HEK293 (cell line): ENCODE data around the gene WDR20.

Experiments used
- CTCF ChIA-PET: fragments of 350-600 bp; formaldehyde crosslinking; extraction: SDS; loops from one replicate; lab custom pipeline; 2021; ENCODE audit warnings: antibody characterized with exemption; lab: Yijun Ruan, JAX
- POLR2A ChIA-PET: fragments of 300-600 bp; formaldehyde crosslinking; extraction: SDS; loops from one replicate; lab custom pipeline; 2020; ENCODE audit warnings: antibody characterized with exemption, inconsistent platforms; lab: Yijun Ruan, JAX
- H3K27ac ChIP-seq: fragments of 200-500 bp; sonication (Bioruptor generic); 2 replicates; pipeline ENCODE4 v1.5.1; 2014; ENCODE audit warnings: low read depth, low read length, control low read depth, inconsistent platforms; ENCODE audit errors: extremely low read depth
- H3K36me3 ChIP-seq, 2 experiments: fragments of 200-500 bp in 1 of 2; sonication (Bioruptor generic) in 1 of 2; 1 replicate in 1 of 2; 2 replicates in 1 of 2; pipeline ENCODE4 v1.5.1; 2014 to 2017; ENCODE audit warnings: inconsistent platforms in 2 of 2, low read length in 2 of 2; ENCODE audit not compliant: control insufficient read depth in 2 of 2, insufficient read depth in 1 of 2
- H3K4me1 ChIP-seq: fragments of 200-500 bp; sonication (Bioruptor generic); 2 replicates; pipeline ENCODE4 v1.5.1; 2014; ENCODE audit warnings: mild to moderate bottlenecking, low read length, inconsistent platforms; ENCODE audit not compliant: control insufficient read depth, insufficient read depth
- H3K4me3 ChIP-seq: 2 replicates; pipeline ENCODE4 v1.5.1; 2011; ENCODE audit warnings: low read depth, mild to moderate bottlenecking, control low read depth, low read length, moderate library complexity
- H3K9me3 ChIP-seq: fragments of 200-500 bp; sonication (Bioruptor generic); 2 replicates; pipeline ENCODE4 v1.5.1; 2014; ENCODE audit warnings: low read depth, low read length, inconsistent platforms; ENCODE audit not compliant: control insufficient read depth, insufficient read depth
- ELK4 ChIP-seq: IDR thresholded peaks from 2 replicates; pipeline ENCODE4 v1.6.1; 2011; ENCODE audit warnings: mild to moderate bottlenecking, low read depth, low read length, borderline replicate concordance
- HOXD13 ChIP-seq: sonication (generic); formaldehyde crosslinking; IDR thresholded peaks from 2 replicates; pipeline ENCODE4 v1.8.0; 2022; ENCODE audit warnings: missing genetic modification reagents, borderline replicate concordance
- KLF10 ChIP-seq: fragments of 450-650 bp; IDR thresholded peaks from 2 replicates; pipeline ENCODE4 v1.5.1; 2018; ENCODE audit warnings: missing biosample characterization, mild to moderate bottlenecking, missing genetic modification characterization
- KLF9 ChIP-seq: fragments of 450-650 bp; formaldehyde crosslinking; IDR thresholded peaks from 2 replicates; pipeline ENCODE4 v1.5.1; 2016; ENCODE audit warnings: missing biosample characterization, missing genetic modification characterization, low read depth
- MZF1 ChIP-seq: fragments of 450-650 bp; formaldehyde crosslinking; IDR thresholded peaks from 2 replicates; pipeline ENCODE4 v1.5.1; 2017; ENCODE audit warnings: missing biosample characterization, missing genetic modification characterization, borderline replicate concordance
- OVOL3 ChIP-seq: fragments of 450-650 bp; formaldehyde crosslinking; IDR thresholded peaks from 2 replicates; pipeline ENCODE4 v1.5.1; 2016; ENCODE audit warnings: missing biosample characterization, missing genetic modification characterization
- TCF7L2 ChIP-seq: IDR thresholded peaks from 2 replicates; pipeline ENCODE4 v1.6.1; 2011; ENCODE audit warnings: low read depth, mild to moderate bottlenecking, inconsistent platforms, low read length, moderate library complexity, borderline replicate concordance
- YY2 ChIP-seq: fragments of 450-650 bp; formaldehyde crosslinking; IDR thresholded peaks from 2 replicates; pipeline ENCODE4 v1.5.1; 2016; ENCODE audit warnings: missing biosample characterization, missing genetic modification characterization
- ZBTB48 ChIP-seq: fragments of 450-650 bp; formaldehyde crosslinking; IDR thresholded peaks from 2 replicates; pipeline ENCODE4 v1.5.1; 2016; ENCODE audit warnings: missing biosample characterization, missing genetic modification characterization
- ZNF202 ChIP-seq: fragments of 450-650 bp; formaldehyde crosslinking; IDR thresholded peaks from 2 replicates; pipeline ENCODE4 v1.5.1; 2016; ENCODE audit warnings: missing biosample characterization, missing genetic modification characterization, borderline replicate concordance
- ZNF221 ChIP-seq: fragments of 450-650 bp; formaldehyde crosslinking; IDR thresholded peaks from 2 replicates; pipeline ENCODE4 v1.5.1; 2017; ENCODE audit warnings: missing biosample characterization, missing genetic modification characterization, borderline replicate concordance
- ZNF292 ChIP-seq: fragments of 450-650 bp; formaldehyde crosslinking; IDR thresholded peaks from 2 replicates; pipeline ENCODE4 v1.5.1; 2016; ENCODE audit warnings: low read depth, missing biosample characterization, missing genetic modification characterization, borderline replicate concordance
- ZNF362 ChIP-seq: fragments of 450-650 bp; formaldehyde crosslinking; IDR thresholded peaks from 2 replicates; pipeline ENCODE4 v1.5.1; 2016; ENCODE audit warnings: missing biosample characterization, missing genetic modification characterization
- ZNF423 ChIP-seq: fragments of 450-650 bp; formaldehyde crosslinking; IDR thresholded peaks from 2 replicates; pipeline ENCODE4 v1.5.1; 2016; ENCODE audit warnings: missing biosample characterization, missing genetic modification characterization
- ZNF610 ChIP-seq: fragments of 450-650 bp; formaldehyde crosslinking; IDR thresholded peaks from 2 replicates; pipeline ENCODE4 v1.5.1; 2016; ENCODE audit warnings: missing biosample characterization, missing genetic modification characterization, borderline replicate concordance
- ZNF621 ChIP-seq: fragments of 450-650 bp; formaldehyde crosslinking; IDR thresholded peaks from 2 replicates; pipeline ENCODE4 v1.5.1; 2017; ENCODE audit warnings: missing biosample characterization, missing genetic modification characterization
- ZNF626 ChIP-seq: fragments of 450-650 bp; sonication (Bioruptor Pico); formaldehyde crosslinking; IDR thresholded peaks from 2 replicates; pipeline ENCODE4 v1.5.1; 2018; ENCODE audit warnings: missing biosample characterization, missing genetic modification characterization, inconsistent platforms
- ZNF629 ChIP-seq: fragments of 450-650 bp; formaldehyde crosslinking; IDR thresholded peaks from 2 replicates; pipeline ENCODE4 v1.5.1; 2017; ENCODE audit warnings: missing biosample characterization, missing genetic modification characterization
- ZNF658 ChIP-seq: fragments of 450-650 bp; formaldehyde crosslinking; IDR thresholded peaks from 2 replicates; pipeline ENCODE4; 2016; ENCODE audit warnings: missing biosample characterization, missing genetic modification characterization
- ZNF664 ChIP-seq: fragments of 450-650 bp; formaldehyde crosslinking; IDR thresholded peaks from 2 replicates; pipeline ENCODE4 v1.5.1; 2016; ENCODE audit warnings: missing biosample characterization, missing genetic modification characterization
- ZNF692 ChIP-seq: fragments of 450-650 bp; formaldehyde crosslinking; IDR thresholded peaks from 2 replicates; pipeline ENCODE4 v1.5.1; 2016; ENCODE audit warnings: missing biosample characterization, missing genetic modification characterization
- ZNF701 ChIP-seq: fragments of 450-650 bp; formaldehyde crosslinking; IDR thresholded peaks from 2 replicates; pipeline ENCODE4 v1.5.1; 2016; ENCODE audit warnings: missing biosample characterization, missing genetic modification characterization
- ZXDB ChIP-seq: fragments of 450-650 bp; formaldehyde crosslinking; IDR thresholded peaks from 2 replicates; pipeline ENCODE4 v1.5.1; 2016; ENCODE audit warnings: missing biosample characterization, missing genetic modification characterization

Gene WDR20

GRCh38 chr14:102157346-102157745 is 17.6 kb downstream of the WDR20 start:
- H3K27ac ChIP-seq = no peak overlapping the region
- H3K4me3 ChIP-seq = no peak overlapping the region
- TF ChIP-seq OVOL3 (tag by site-specific recombination) (no peak), ZNF629 (tag by site-specific recombination) (no peak), ZNF658 (tag by site-specific recombination) (no peak), ZNF423 (no peak), ZNF692 (no peak), ZNF202 (no peak)
- ChIA-PET POLR2A (no interaction called here), CTCF (interaction anchor here (0.6 to 0.7 kb wide), 2 partner anchors 181 to 449 kb away, joined by 3 to 6 read pairs; no protein-coding TSS in a partner anchor)
- peaks cover 3% of the 10 kb centered on the region in 2 experiments; a peak in 2 of 3 replicates for H3K36me3 ChIP-seq
- peaks cover 17% of the 10 kb centered on the region for H3K4me1 ChIP-seq
- H3K9me3 ChIP-seq = no peaks in the 10 kb centered on the region

GRCh38 chr14:102158797-102159196 is 19.1 kb downstream of the WDR20 start:
- Histone ChIP-seq H3K36me3 (no peaks in the 10 kb centered on the region; a peak in 1 of 3 replicates), H3K4me3 (no peak overlapping the region), H3K9me3 (no peaks in the 10 kb centered on the region), H3K27ac (no peak overlapping the region), H3K4me1 (peaks cover 17% of the 10 kb centered on the region)
- CTCF ChIA-PET = interaction anchor here (0.9 kb wide), 1 partner anchor 12 kb away, joined by 3 read pairs; no protein-coding TSS in a partner anchor
- POLR2A ChIA-PET = interaction anchor here (1.6 kb wide), 1 partner anchor 18 kb away, joined by 3 read pairs; no protein-coding TSS in a partner anchor
- TF ChIP-seq ZNF292 (tag by site-specific recombination) = no peak
- TF ChIP-seq YY2 (tag by site-specific recombination) = no peak
- no peak for TF ChIP-seq TCF7L2
- TF ChIP-seq ZNF221 = no peak
- no peak for TF ChIP-seq ZNF626
- no peak for TF ChIP-seq KLF10 (tag by site-specific recombination)
- TF ChIP-seq ZXDB (tag by site-specific recombination) = no peak
- no peak for TF ChIP-seq ZNF621 (tag by site-specific recombination)
- no peak for TF ChIP-seq ZBTB48
- TF ChIP-seq ZNF362 (tag by site-specific recombination) = no peak
- no peak for TF ChIP-seq ELK4
- TF ChIP-seq KLF9 (tag by site-specific recombination) = no peak
- no peak for TF ChIP-seq ZNF610 (tag by site-specific recombination)
- TF ChIP-seq MZF1 (tag by site-specific recombination) = no peak
- no peak for TF ChIP-seq ZNF701 (tag by site-specific recombination)
- TF ChIP-seq ZNF664 (tag by site-specific recombination) = no peak
- TF ChIP-seq HOXD13 = no peak
